GM18505 (cell line): ENCODE measurements around the gene LMO4.

ENCODE experiments used
- ATAC-seq: cut with Tn5 transposase; IDR thresholded peaks from one replicate; pipeline ENCODE4 v1.9.1; 2021; ENCODE audit not compliant: unreplicated experiment
- POLR2A ChIP-seq: IDR thresholded peaks from 4 replicates; pipeline ENCODE4 v1.6.1; 2011; ENCODE audit warnings: borderline replicate concordance; ENCODE audit not compliant: insufficient read depth, insufficient read length; ENCODE audit errors: extremely low read depth

LMO4 gene

GRCh38 chr1:87331365-87332241, 2.9 kb downstream of the LMO4 start:
- no peak for ATAC-seq
- peak; percentile 39 for TF ChIP-seq POLR2A

- ATAC-seq = no peak
- TF ChIP-seq POLR2A = no peak
Measured at GRCh38 chr1:87333692-87334347, 5.1 kb downstream of the LMO4 start.

- no peak for ATAC-seq
- no peak for TF ChIP-seq POLR2A
Measured at GRCh38 chr1:87334351-87335174, 5.9 kb downstream of the LMO4 start.

- TF ChIP-seq POLR2A = peak; percentile 56
- peak; percentile 47 for ATAC-seq
Measured at GRCh38 chr1:87335175-87335884, 6.7 kb downstream of the LMO4 start.

GRCh38 chr1:87336623-87337067, 8.0 kb downstream of the LMO4 start:
- no peak for TF ChIP-seq POLR2A
- no peak for ATAC-seq

DNA sequence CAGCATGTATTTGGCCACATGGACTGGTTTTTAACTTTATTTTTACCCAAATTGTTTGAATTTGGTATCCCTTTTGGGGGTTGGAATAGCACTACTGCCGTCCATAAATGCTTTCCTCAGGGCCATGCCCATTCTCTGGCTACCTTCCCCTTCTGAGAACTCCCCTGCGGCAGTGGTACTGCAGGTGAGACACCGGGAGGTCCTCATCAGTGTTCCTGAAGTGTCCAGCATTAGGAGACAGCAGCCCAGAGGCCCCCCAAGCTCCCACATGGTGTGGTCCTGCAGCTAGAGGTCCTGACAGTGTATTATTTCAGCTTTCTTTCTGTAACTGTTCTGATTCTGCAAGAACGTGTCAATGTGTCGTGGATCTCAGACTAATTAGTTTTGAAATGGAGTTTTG, 8.9 kb downstream of the LMO4 start:
- no peak for ATAC-seq
- TF ChIP-seq POLR2A = no peak

DNA sequence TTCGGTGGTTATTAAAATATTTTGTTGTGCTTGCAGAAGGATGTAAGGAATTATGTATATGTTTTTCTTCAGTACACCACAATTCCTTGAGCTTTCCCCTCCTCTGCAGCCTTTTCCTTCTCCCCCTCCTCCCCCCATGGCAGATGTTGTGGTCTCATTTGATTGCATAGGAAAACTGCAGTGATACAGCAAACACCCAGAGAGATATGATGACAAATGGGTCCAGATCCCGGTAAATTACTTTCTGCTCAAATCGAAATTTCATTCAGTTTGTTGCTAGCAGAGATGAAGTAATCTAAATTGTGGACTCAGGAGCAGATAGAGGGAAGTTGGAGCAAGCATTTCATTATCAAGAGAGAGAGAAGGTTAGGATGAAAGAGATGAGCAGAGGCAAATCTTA, 9.9 kb downstream of the LMO4 start:
- no peak for TF ChIP-seq POLR2A

GRCh38 chr1:87344231-87344630, 15.6 kb downstream of the LMO4 start:
- no peak for ATAC-seq
- no peak for TF ChIP-seq POLR2A

More for the DNA sequence above, 9.9 kb downstream of the LMO4 start:
- ATAC-seq = no peak

DNA sequence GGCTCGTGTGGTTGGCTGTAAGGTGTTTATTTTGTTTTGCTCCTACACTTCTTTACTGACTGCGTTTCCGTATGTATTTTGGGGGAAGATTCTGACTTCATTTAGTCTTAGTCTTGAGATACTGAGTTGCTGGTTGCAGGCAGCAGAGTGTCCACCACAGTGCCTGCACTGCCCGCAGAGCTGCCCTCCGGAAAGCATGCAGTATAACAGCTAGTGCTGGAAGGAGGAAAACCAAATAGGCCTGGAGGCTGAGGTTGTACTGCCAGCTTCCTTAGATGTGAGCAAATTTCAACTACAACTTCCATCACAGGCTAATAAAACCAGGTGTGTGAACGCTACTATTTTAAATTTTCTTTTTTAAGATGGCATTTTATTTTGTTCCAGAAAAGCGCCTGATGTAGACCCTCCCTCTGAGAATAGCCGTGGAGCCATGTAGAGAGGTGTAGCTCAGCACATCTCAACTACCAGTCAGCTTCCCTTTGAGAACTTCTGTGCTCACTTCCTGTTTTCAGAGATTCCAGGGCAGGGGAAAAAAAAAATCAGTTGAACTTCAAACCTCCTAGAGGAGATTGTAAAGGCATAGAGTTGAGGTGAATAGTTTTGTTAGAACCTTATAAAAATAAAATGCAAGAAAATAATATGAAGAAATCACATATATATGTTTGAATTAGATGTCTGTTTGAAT, 17.6 kb downstream of the LMO4 start:
- TF ChIP-seq POLR2A = no peak
- no peak for ATAC-seq

DNA sequence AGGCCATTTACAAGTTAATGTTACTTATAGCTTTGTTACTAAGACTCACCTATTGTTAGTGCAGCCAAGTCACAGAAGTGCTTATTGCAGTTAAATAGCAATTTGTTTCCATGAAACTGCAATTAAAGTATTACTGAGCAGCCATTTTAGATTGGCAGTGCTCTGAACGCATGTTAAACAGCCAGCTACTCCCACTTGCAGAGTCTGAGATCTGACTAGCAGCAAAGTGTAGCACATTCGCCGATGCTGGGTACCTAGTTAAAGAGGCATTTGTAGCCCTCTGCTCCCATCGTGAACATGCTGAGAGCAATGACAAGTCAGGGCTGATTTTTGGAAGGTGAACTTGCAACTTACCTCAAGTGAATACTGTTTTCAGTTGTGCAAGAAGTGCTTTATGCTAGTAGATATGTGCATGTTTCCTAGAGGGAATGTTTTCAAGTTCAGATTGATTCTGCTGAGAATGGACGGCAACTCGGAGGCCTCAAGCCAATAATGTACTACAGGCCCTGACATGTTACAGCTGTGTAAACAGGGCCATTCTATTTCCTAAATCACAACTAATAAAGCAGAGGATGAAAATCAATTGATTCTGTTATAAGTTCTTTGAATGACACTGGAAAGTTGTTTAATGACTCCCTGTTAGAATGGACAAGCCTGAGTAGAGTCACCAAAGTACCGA, 19.8 kb downstream of the LMO4 start:
- no peak for ATAC-seq
- TF ChIP-seq POLR2A = no peak

- TF ChIP-seq POLR2A = no peak
- ATAC-seq = no peak
Measured at GRCh38 chr1:87349036-87349435, 20.4 kb downstream of the LMO4 start.

- ATAC-seq = no peak
- TF ChIP-seq POLR2A = no peak
Measured at GRCh38 chr1:87355894-87356293, 27.2 kb downstream of the LMO4 start.
